NCI-H2171 treated with DMSO at 0.1 percent for 48 hours (cell line): ENCODE measurements around the gene OR52K2.
"Not testable (repeated sequence)": the region's sequence is repeated elsewhere in the genome, so short reads cannot be mapped to it uniquely, and the experiment has no call there.

ENCODE experiments used
- DNase-seq: peaks from one replicate; lab custom pipeline; 2025; lab: John Stamatoyannopoulos, UW

Gene OR52K2

GRCh38 chr11:4448995-4449394 lies at the start of gene OR52K2:
OR52K2 (plus strand) TSS chr11:4449295; CDS start chr11:4449340, 45 bp downstream.
- DNase-seq = no peak

GRCh38 chr11:4406206-4406605 lies 42.9 kb upstream of the OR52K2 start:
- not testable (repeated sequence) for DNase-seq

- no peak for DNase-seq
Measured at GRCh38 chr11:4416306-4416705, 32.8 kb upstream of the OR52K2 start.

GRCh38 chr11:4416816-4417215 lies 32.3 kb upstream of the OR52K2 start:
- DNase-seq = no peak

DNA sequence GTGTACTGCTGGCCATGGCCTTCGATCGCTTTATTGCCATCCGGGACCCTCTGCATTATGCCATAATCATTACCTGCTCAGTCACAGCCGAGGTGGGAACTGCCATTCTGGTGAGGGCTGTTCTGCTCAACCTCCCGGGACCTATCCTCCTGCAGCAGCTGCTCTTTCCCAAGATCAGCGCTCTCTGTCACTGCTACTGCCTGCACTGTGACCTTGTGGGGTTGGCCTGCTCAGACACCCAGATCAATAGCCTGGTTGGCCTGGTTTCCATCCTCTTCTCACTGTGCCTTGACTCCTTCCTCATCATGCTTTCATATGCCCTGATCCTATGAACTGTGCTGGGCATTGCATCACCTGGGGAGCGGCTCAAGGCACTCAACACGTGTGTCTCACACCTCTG lies 30.7 kb upstream of the OR52K2 start:
- DNase-seq = no peak

DNA sequence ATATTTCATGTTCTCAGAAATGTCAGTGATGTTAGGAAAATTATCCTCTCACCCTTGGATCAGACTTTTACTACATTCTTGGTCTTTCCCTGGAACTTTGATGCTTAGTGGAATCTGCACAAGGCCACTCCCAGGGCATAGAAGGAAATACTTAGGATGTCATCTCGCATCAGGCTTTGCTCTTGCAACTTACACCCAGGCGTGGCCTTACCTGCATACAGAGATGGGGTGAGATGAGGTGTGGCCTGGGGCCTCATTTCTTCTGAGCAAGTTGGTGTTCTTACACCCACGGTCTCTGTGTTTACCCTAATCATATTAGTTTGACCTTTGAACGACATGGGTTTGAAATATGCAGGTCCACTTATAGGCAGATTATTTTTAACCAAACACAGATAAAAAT lies 19.0 kb upstream of the OR52K2 start:
- DNase-seq = no peak

DNA sequence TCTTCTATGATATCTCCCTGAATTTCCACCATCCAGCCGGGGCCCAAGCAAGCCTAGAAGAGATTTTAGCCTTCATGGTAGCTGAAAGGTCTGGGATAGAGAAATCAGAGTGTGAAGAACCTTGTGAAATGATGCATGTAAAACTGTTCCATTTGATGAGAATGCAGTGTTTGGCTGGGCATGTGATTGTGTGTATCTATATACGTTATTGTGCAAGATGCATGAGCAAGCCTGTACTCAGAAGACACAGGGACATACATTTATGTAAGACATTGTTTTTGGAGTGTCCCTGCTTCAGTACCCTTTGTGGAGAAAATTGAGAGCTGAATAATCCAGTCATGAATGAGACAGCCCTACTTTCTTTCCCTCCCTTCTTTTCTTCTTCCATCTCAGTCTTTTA lies 15.2 kb upstream of the OR52K2 start:
- DNase-seq = no peak

DNA sequence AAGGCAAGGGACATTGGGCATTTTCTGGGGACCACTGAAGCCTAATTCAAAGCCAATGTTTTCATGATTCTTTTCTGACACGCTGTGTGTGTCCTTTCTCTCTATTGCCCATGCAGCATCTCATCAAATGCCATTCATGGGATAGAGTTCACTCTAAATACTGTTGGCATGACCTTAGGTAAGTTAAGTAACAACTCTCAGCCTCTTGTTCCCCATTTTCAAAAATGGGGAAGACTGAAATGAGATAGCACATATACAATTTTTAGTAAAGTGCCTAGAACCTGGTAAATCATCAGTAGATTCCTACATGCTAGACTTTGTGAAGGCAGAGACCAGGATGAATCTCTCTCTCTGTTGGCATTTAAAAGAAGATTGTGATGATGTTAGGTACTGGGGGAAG lies 12.7 kb upstream of the OR52K2 start:
- DNase-seq = no peak

- DNase-seq = no peak
Measured at GRCh38 chr11:4441515-4441914, 7.6 kb upstream of the OR52K2 start.

GRCh38 chr11:4443232-4443891 lies 5.7 kb upstream of the OR52K2 start:
- no peak for DNase-seq

GRCh38 chr11:4453118-4453517 lies 4.0 kb downstream of the OR52K2 start:
- DNase-seq = no peak

DNA sequence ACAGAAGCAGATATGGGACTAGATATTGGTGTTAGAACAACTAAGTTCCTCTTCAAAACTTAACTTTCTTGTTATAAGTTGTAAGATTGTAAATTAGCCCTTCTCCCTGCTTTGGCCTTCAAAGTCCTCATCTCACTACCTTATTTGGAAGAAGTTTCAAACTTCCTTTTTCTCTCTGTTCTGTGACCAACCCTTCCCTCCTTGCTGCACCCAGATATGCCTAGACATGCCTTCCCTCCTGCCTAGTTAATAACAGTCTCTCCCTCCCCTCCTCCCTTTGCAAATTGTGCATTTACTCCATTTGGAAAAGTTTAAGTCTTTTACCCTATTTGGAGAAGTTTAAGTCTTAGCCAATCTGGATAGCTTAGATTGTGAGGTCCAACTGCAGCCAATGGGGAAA lies 4.9 kb downstream of the OR52K2 start:
- no peak for DNase-seq

GRCh38 chr11:4455419-4455818 lies 6.3 kb downstream of the OR52K2 start:
- DNase-seq = no peak

DNA sequence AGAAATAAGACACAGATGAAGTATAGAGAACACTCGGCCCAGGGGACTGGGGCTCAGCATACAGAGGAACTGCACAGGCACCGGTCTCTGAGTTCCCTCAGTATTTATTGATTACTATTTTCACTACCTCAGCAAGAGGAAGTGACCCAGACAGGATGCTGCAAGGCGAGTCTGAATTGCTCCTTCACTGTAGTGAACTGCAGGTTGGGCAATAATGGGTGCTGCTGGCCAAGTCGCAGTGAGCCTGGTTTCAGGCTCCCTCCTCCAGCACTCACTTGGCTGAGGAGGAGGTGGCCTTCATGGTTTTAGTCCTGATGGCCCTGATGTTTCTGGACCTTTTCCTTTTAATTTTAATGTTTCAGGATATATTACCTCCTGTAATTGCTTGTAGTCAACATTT lies 10.4 kb downstream of the OR52K2 start:
- DNase-seq = no peak

GRCh38 chr11:4460151-4460550 lies 11.1 kb downstream of the OR52K2 start:
- DNase-seq = no peak

- no peak for DNase-seq
Measured at GRCh38 chr11:4464216-4465159, 15.4 kb downstream of the OR52K2 start.

GRCh38 chr11:4465407-4465806 lies 16.3 kb downstream of the OR52K2 start:
- DNase-seq = no peak

DNA sequence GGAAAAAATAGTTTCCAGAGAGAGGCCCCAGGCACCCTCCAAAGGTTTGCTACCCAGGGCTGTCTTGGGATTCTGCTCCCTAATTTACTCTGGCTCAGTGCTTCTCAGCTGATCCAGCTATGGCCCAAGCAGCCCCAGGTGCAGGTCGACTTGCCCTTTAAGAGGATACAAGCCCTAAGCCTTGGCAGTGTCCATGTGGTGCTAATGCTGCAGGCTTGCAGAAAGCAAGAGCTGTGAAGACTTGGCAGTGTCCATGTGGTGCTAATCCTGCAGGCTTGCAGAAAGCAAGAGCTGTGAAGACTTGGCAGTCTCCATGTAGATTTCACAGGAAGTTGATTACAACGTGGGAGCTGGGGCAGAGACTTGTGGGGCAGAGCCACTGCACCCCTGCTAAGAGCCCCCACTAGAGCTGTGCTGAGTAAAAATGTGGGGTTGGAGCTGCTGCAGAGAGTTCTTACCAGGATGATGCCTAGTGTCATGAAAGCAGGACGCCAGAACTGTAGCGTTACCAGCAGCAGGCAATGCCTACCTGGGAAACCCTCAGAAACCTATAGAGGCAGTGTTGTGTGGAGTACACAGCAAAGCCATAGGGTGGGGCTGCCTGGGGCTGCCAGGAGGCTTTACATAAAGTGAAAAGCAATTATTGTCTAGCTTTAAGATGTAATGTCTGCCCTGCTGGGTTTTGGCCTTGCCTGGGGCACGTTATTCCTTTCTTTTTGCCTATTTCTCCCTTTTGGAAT lies 17.2 kb downstream of the OR52K2 start:
- no peak for DNase-seq

GRCh38 chr11:4466871-4467442 lies 17.9 kb downstream of the OR52K2 start:
- no peak for DNase-seq

DNA sequence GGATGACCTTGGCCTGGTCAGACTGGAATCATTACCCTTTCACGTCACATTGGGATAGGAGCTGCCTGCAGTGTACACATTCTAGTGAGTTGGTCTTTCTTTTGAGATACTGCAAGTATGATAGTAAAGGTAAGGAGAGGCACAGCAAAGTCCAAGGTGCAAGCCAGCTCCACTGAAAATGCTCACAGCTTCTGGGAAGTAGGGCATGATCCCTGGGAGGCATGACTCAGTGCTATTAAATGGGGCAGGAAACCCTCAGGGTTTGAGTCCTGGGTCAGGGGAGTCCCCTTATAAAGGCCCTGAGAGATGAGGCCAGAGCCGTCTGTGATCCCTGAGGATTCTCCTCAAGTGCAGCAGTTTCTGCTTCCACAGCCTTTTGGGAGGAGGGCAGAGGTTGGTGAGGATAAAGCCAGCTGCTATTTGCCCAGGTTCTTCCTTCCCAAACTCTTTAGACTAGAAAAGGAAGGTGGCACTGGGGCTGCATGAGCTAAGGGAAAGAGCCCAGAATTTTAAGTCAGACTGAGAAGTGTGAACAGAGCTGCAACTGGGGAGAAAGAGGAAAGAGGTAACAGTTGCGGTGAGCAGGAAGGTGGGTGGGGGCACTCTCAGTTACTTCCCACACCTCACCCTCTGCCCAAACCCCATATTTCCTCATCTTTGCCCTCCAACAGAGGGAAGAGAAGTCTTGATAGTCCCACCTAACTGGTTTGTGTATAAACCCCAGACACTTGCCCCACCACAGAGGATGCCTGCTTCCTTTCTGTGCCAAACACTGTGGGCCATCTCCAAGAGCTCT lies 18.9 kb downstream of the OR52K2 start:
- no peak for DNase-seq

GRCh38 chr11:4479644-4480043 lies 30.5 kb downstream of the OR52K2 start:
- DNase-seq = no peak
